ENCODE measurements around the gene ELOVL5.

DNA sequence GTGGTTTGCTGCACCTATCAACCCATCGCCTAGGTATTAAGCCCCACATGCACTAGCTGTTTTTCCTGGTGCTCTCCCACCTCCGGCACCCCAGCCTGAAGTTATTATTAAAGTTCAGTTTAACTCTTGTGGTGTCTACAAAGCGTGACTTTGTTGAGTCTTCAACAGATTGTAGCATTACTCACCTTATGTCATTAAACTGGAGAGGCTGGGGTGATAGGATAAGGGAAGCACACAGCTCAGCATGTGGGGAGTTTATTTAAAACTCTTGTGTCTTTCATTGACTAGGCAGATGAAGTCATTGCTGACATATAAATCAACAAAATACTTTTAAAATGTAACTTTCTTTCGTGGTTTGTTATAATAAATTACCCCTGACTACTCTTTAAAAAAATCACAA lies 115.4 kb downstream of the ELOVL5 start:
- TF ChIP-seq, protein P1, sequence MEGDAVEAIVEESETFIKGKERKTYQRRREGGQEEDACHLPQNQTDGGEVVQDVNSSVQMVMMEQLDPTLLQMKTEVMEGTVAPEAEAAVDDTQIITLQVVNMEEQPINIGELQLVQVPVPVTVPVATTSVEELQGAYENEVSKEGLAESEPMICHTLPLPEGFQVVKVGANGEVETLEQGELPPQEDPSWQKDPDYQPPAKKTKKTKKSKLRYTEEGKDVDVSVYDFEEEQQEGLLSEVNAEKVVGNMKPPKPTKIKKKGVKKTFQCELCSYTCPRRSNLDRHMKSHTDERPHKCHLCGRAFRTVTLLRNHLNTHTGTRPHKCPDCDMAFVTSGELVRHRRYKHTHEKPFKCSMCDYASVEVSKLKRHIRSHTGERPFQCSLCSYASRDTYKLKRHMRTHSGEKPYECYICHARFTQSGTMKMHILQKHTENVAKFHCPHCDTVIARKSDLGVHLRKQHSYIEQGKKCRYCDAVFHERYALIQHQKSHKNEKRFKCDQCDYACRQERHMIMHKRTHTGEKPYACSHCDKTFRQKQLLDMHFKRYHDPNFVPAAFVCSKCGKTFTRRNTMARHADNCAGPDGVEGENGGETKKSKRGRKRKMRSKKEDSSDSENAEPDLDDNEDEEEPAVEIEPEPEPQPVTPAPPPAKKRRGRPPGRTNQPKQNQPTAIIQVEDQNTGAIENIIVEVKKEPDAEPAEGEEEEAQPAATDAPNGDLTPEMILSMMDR (IDR thresholded peaks at IDR 0.05; ENCODE audit: insufficient read depth, low read depth, low read length), result no peak
- no peak for TF ChIP-seq EZH2 (IDR thresholded peaks at IDR 0.05; ENCODE audit: insufficient read depth, low read length)

Data from astrocyte (in vitro differentiated cells and primary cell).